Keratinocyte (primary cell): ENCODE results near the gene CASKIN2.

Experiments used
- CTCF ChIP-seq, 3 experiments: IDR thresholded peaks in 1 of 3; conservative IDR thresholded peaks in 1 of 3; optimal IDR thresholded peaks in 1 of 3; 2 replicates in 2 of 3; 3 replicates in 1 of 3; pipeline versions ENCODE3 to v1.5.1; 2011; ENCODE audit warnings: low read length in 3 of 3, mild to moderate bottlenecking in 3 of 3, moderate library complexity in 2 of 3, control low read depth in 1 of 3, inconsistent platforms in 1 of 3; ENCODE audit not compliant: insufficient read depth in 2 of 3; ENCODE audit errors: extremely low read depth in 1 of 3
- EZH2 ChIP-seq: IDR thresholded peaks from one replicate; pipeline ENCODE4 v1.6.1; 2012; ENCODE audit warnings: inconsistent platforms, mild to moderate bottlenecking, low read length, moderate library complexity

DNA sequence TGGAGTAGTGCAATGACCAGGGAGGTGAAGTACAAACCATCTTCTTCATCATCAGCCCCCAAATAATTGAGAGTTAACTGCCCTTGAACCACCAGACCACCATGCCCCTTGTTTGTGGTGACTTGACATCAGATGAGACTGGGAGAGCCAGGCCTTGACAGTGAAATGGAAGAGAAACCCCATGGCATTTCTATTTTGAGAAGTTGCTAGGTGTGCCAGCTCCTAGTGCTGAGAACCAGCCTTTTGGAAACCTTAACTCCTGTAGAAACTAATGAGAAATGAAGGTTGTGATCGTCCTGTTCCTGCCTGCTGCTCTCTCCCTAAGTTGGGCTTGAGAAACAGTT lies 56.1 kb downstream of the CASKIN2 start:
- TF ChIP-seq CTCF (optimal IDR thresholded peaks at IDR 0.05 in 1 of 3, IDR thresholded peaks at IDR 0.05 in 1 of 3, conservative IDR thresholded peaks at IDR 0.05 in 1 of 3; ENCODE audit: extremely low read depth in 1 of 3, insufficient read depth in 2 of 3, low read length in 3 of 3), result no peak
- no peak for TF ChIP-seq EZH2
